HL-60 (cell line): ENCODE data around the gene SLC35F3.

Experiments used
- DNase-seq, 2 experiments: peaks; one replicate each; pipeline ENCODE4 v3.0.0-alpha.2; 2010 to 2020; ENCODE audit warnings: low read depth in 1 of 2, low spot score in 1 of 2
- H3K27ac ChIP-seq: fragments of 250-450 bp; sonication (Bioruptor Pico); replicated peaks from 2 replicates; pipeline ENCODE4 v1.5.1; 2020; ENCODE audit warnings: mild to moderate bottlenecking, moderate library complexity
- H3K27me3 ChIP-seq: fragments of 250-450 bp; sonication (Bioruptor Pico); 2 replicates; pipeline ENCODE4 v1.5.1; 2021; ENCODE audit warnings: mild to moderate bottlenecking, moderate library complexity; ENCODE audit not compliant: insufficient read depth, poor library complexity, severe bottlenecking
- H3K4me3 ChIP-seq: replicated peaks from 2 replicates; pipeline ENCODE4 v1.5.1; 2011; ENCODE audit warnings: mild to moderate bottlenecking, control low read depth, low read length; ENCODE audit not compliant: insufficient read depth
- CTCF ChIP-seq: IDR thresholded peaks from one replicate; pipeline ENCODE4 v1.5.1; 2011; ENCODE audit warnings: low read length, control low read depth, inconsistent platforms; ENCODE audit not compliant: insufficient read depth
- GABPA ChIP-seq: IDR thresholded peaks from 2 replicates; pipeline ENCODE4 v1.6.1; 2012; ENCODE audit warnings: low read depth
- POLR2AphosphoS5 ChIP-seq: IDR thresholded peaks from 2 replicates; pipeline ENCODE4 v1.6.1; 2012; ENCODE audit warnings: low read depth
- REST ChIP-seq: IDR thresholded peaks from 2 replicates; pipeline ENCODE4 v1.6.1; 2012; ENCODE audit warnings: low read depth; ENCODE audit not compliant: insufficient replicate concordance
- SPI1 ChIP-seq: IDR thresholded peaks from 2 replicates; pipeline ENCODE4 v1.6.1; 2012; ENCODE audit warnings: low read depth, mild to moderate bottlenecking, borderline replicate concordance

Gene SLC35F3

GRCh38 chr1:234047123-234047522 lies 142.6 kb downstream of the SLC35F3 start:
- TF ChIP-seq POLR2AphosphoS5 (no peak), CTCF (no peak), REST (no peak), GABPA (no peak), SPI1 (no peak)
- no peak overlapping the region for H3K4me3 ChIP-seq
- DNase-seq: no peak
- H3K27me3 ChIP-seq: no peaks in the 10 kb centered on the region
- H3K27ac ChIP-seq: no peak overlapping the region

GRCh38 chr1:234062166-234062565 lies 157.7 kb downstream of the SLC35F3 start:
- no peak for DNase-seq
- no peak overlapping the region for H3K4me3 ChIP-seq
- no peak for TF ChIP-seq GABPA
- no peak for TF ChIP-seq SPI1
- TF ChIP-seq POLR2AphosphoS5: no peak
- no peak for TF ChIP-seq CTCF
- no peak for TF ChIP-seq REST
- H3K27ac ChIP-seq: no peak overlapping the region
- H3K27me3 ChIP-seq: no peaks in the 10 kb centered on the region

- no peaks in the 10 kb centered on the region for H3K27me3 ChIP-seq
- H3K27ac ChIP-seq: no peak overlapping the region
- TF ChIP-seq GABPA (no peak), REST (no peak), CTCF (peak; percentile 50)
- DNase-seq: peak; percentile 43 to 64
- no peak overlapping the region for H3K4me3 ChIP-seq
Measured at GRCh38 chr1:234065794-234066447, 161.4 kb downstream of the SLC35F3 start.
